AG09319 (cell line): ENCODE results near the gene EXTL1.

ENCODE experiments used
- DNase-seq: peaks from one replicate; pipeline ENCODE4 v3.0.0-alpha.2; 2010; ENCODE audit warnings: low read depth; ENCODE audit errors: extremely low read depth
- CTCF ChIP-seq: IDR thresholded peaks from 2 replicates; pipeline ENCODE4 v1.5.1; 2011; ENCODE audit warnings: low read depth, mild to moderate bottlenecking, inconsistent platforms, low read length, moderate library complexity

The EXTL1 gene

DNA sequence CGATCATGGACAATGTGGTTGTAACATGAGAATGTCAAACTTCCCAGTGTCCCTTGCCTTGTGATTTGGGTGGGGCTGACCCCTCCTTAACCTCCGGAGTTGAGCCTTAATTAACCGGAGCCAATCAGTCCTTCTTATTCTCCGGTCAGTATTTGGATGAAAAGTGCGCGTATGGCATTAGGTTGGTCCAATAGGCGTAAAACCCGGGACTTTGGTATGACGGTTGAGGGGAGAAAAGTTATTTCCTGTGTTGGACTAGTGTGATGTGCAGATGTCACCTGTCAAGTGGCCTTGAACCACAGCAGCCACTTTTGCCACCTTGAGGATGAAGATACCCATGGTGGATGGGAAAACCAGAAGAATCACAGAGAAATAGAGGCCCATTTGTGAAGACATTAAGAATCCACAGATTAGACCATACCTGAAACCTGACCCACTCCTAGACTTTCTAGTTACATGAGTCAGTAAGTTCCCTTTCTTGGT lies 28.8 kb upstream of the EXTL1 start:
- TF ChIP-seq CTCF, result no peak
- DNase-seq, result no peak

DNA sequence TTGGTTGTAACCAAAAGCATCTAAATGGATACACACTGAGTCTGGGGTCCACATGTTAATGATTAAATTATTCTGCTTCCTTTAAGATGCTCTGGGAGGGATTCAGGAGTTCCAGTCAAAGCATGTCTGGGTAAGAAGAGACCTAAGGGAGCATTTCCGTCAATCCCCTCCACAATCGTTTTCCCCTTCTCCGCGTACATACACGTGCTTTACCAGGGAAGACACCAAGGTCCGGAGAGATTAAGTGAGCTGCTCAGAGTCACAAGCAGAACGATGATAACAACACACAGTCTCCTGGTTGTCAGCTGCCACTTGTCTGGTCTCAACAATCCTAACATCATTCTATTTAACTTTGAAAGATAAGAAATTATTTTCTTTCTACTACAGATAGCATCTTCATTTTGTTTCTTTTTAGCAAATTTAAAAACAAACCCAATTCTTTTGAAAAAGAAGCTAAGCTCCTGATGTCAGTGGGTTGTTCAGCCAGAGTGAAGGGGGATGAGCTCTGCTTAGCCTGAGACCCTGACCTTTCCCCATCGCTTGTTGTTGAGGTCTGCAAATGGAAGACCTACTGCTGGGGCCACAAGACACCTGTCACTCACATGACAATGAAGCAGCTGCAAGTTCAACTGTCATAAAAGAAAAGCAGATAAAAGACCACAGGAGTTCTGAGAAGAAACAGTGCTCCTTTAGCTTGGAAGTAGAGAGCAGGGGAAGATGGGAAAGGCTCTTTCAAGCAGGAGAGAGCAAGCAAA lies 28.2 kb upstream of the EXTL1 start:
- TF ChIP-seq CTCF, result no peak
- DNase-seq, result no peak

DNA sequence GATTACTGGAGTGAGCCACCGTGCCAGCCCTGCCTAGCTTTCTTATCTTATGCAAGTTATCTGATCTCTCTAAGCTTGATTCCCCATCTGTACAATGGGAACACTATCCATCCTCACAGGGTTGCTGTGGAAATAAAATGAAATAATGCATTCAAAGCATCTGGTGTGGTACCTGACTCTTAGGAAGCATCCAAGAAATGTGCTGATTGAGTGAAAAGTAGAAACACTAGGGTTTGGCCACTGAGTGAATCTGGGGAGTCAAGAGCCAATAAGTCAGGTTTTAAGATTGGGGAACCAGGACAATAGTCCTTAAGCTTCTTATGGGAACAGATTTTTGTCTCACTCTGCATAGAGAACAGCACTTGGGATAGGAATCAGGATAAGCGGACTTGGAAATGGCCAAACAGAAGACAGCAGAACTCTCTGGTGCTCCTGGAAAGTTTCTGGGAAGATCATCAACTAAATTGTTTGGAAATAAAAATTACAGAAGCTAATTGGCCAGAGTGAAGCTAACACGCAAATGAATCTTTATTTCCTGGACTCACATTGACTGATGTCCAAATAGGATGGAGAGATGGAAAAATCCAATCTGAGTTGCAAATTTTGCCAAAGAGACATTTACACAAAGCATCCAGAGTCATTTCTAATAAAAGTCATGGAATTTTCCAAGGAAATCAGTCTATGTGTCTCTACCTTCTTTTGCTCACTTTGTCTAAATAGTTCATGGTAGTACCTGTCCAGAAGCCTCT lies 27.0 kb upstream of the EXTL1 start:
- DNase-seq, result no peak
- TF ChIP-seq CTCF, result no peak

- TF ChIP-seq CTCF, result no peak
- DNase-seq, result no peak
Measured at GRCh38 chr1:25996966-25997827, 24.4 kb upstream of the EXTL1 start.

- TF ChIP-seq CTCF, result no peak; the same call in none of the 2 replicates
Measured at GRCh38 chr1:25997828-25998761, 23.5 kb upstream of the EXTL1 start, which contains the start of gene PAFAH2. TSS of gene PAFAH2 (minus strand) at chr1:25998063. CDS start at chr1:25990816, 7,247 bp downstream.

GRCh38 chr1:25999041-25999800 lies 22.4 kb upstream of the EXTL1 start:
- TF ChIP-seq CTCF, result no peak
- no peak for DNase-seq

More at GRCh38 chr1:25997828-25998761, 23.5 kb upstream of the EXTL1 start, which contains the start of gene PAFAH2:
- DNase-seq, result peak; percentile 99
